ENCODE data around the gene PTPRR.

- no peak for TF ChIP-seq EZH2 (IDR thresholded peaks at IDR 0.05; ENCODE audit: insufficient read depth, low read length)
- TF ChIP-seq CTCF (IDR thresholded peaks at IDR 0.05; ENCODE audit: insufficient read depth, low read depth, low read length), result no peak
Observed at GRCh38 chr12:70813559-70813958, 107.0 kb downstream of the PTPRR start.
